D721Med (cell line): Measurements from ENCODE around the gene LSM3.

ENCODE experiments used
- DNase-seq: peaks from one replicate; pipeline ENCODE4 v3.0.0; 2011; ENCODE audit warnings: low spot score; ENCODE audit not compliant: insufficient read length
- FAIRE-seq: peaks from 2 replicates; lab custom pipeline; 2011; peaks lifted over from hg19 to GRCh38; lab: Jason Lieb, UNC
- TF ChIP-seq, protein P1 (sequence below): IDR thresholded peaks from 2 replicates; pipeline ENCODE4 v1.5.1; 2012; ENCODE audit warnings: mild to moderate bottlenecking, control low read depth; ENCODE audit not compliant: insufficient read depth; ENCODE audit errors: missing control alignments

LSM3 gene

GRCh38 chr3:14208168-14208567 is 29.6 kb downstream of the LSM3 start:
- FAIRE-seq (no peak), DNase-seq (no peak)
- TF ChIP-seq, protein P1, sequence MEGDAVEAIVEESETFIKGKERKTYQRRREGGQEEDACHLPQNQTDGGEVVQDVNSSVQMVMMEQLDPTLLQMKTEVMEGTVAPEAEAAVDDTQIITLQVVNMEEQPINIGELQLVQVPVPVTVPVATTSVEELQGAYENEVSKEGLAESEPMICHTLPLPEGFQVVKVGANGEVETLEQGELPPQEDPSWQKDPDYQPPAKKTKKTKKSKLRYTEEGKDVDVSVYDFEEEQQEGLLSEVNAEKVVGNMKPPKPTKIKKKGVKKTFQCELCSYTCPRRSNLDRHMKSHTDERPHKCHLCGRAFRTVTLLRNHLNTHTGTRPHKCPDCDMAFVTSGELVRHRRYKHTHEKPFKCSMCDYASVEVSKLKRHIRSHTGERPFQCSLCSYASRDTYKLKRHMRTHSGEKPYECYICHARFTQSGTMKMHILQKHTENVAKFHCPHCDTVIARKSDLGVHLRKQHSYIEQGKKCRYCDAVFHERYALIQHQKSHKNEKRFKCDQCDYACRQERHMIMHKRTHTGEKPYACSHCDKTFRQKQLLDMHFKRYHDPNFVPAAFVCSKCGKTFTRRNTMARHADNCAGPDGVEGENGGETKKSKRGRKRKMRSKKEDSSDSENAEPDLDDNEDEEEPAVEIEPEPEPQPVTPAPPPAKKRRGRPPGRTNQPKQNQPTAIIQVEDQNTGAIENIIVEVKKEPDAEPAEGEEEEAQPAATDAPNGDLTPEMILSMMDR, result no peak

DNA sequence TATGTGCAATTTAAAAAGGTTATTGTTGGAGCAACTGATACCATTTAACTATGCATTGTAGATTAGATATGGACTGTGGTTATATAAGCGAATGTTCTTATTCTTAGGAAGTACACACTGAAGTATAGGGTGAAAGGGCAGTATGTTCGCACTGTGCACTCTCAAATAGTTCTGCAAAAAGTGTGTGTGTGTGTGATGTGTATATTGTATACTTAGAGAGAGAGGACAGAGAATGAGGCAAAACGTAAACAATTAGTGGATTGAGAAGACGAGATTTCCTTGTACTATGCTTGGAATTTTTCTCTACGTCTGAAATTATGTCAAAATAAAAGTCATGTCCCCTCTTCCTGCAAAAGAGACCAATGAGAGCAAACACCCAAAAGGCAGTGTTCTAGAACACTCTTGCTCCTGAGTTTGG is 30.4 kb downstream of the LSM3 start:
- FAIRE-seq, result no peak
- no peak for DNase-seq
- TF ChIP-seq, protein P1, result no peak

DNA sequence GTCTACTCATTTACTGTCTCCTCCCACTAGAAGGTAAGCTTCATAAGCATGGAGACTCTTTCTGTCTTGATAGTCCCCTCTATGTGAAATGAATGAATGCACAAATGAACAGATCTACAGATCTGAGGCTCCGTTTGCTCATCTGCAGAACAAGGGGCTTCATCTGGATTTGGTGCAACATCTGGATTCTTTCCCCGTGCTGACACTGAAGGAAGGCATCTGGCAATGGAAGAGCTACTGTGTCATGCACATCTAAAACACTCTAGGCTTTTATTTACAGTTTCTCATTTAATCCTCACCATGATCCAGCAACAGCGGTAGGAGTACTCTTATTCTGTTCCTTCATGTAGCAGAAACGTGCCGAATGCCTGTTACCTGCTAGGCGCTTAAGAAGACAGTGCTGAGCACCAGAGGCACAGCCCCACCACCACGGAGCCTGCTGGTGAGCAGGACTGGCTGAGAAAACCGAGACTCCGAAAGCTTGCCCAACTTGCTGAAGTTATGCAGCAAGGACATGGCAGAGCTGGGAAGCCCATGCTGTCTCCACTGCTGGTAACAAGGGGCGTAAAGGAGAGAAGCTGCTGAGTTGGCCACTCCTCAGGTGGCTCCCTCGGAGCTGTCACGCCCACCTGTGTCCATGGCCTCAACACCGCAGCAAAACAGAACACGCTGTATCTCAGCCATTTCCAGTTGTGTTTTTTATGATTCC is 31.1 kb downstream of the LSM3 start:
- FAIRE-seq (no peak), DNase-seq (no peak)
- TF ChIP-seq, protein P1, result no peak

GRCh38 chr3:14210290-14210688 is 31.7 kb downstream of the LSM3 start:
- TF ChIP-seq, protein P1, result no peak
- no peak for DNase-seq
- FAIRE-seq, result no peak

DNA sequence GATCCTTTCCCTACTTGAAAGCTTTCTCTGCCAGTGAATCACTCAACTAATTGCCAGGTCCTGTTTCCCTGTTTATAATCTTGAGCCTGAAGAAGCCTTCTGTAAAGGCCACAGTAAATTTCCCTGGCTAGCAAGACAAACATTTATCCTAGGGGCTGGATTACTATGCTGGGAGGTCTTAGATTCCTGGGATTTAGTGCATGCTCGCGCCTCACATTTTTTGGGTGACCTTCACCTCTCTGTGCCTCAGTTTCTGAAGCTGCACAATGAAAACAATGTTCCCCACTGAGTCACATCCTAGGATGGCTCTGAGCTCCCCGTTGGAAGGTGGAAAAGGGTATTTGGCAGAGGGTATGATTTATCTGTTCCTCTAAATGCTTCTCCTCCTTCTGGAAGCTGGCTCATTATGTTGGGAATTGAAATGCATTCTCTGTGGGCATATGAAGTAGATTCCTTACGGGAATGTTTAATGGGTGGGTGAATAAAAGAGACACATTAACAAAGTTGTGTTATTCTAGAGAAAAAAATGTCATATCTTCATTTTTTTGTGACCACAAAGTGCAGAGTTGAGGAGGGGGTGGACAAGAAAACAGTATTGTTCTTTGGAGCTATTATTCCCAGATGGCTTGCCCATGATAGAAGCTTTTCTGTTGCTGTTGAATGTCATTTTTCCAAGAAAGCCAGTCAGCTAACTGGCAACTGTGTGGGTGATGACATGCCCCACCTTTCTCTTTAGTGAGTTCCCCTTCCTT is 32.4 kb downstream of the LSM3 start:
- TF ChIP-seq, protein P1, result no peak
- DNase-seq (no peak), FAIRE-seq (no peak)

GRCh38 chr3:14211621-14212020 is 33.0 kb downstream of the LSM3 start:
- TF ChIP-seq, protein P1, result no peak
- FAIRE-seq (no peak), DNase-seq (no peak)

GRCh38 chr3:14212032-14212431 is 33.4 kb downstream of the LSM3 start:
- TF ChIP-seq, protein P1, result no peak
- no peak for FAIRE-seq
- no peak for DNase-seq
